Gastroesophageal sphincter (tissue), 4 donors: ENCODE data around the gene ZNF500. TPM values are rescaled to one million over a fixed set of nuclear protein-coding genes. Genes with fewer than 3 reads are reported as not detected.

Experiments
- ATAC-seq: fragments of 150-250 bp; one replicate; pipeline ENCODE4 v1.9.1; 2016; ENCODE audit warnings: mild to moderate bottlenecking, moderate library complexity
- H3K27ac ChIP-seq, 4 donors: fragments of 200-600 bp; sonication (generic) in 3 of 4; 1 replicate in 3 of 4; 2 replicates in 1 of 4; pipeline ENCODE4 v1.5.1; 2016 to 2019
- H3K27me3 ChIP-seq: fragments of 200-600 bp; sonication (generic); one replicate; pipeline ENCODE4 v1.5.1; 2019
- H3K36me3 ChIP-seq, 2 donors: fragments of 200-600 bp; sonication (generic); one replicate each; pipeline ENCODE4 v1.5.1; 2019; ENCODE audit warnings: control low read depth in 1 of 2
- H3K4me1 ChIP-seq, 3 donors: fragments of 200-600 bp; sonication (generic); 1 replicate in 2 of 3; 2 replicates in 1 of 3; pipeline ENCODE4 v1.5.1; 2016 to 2019; ENCODE audit warnings: control low read depth in 2 of 3
- H3K4me3 ChIP-seq, 2 donors: fragments of 200-600 bp; sonication (generic); one replicate each; pipeline ENCODE4 v1.5.1; 2019; ENCODE audit warnings: mild to moderate bottlenecking in 1 of 2, moderate library complexity in 1 of 2
- H3K9me3 ChIP-seq, 3 donors: fragments of 200-600 bp; sonication (generic); one replicate each; pipeline ENCODE4 v1.5.1; 2017 to 2019; ENCODE audit warnings: control low read depth in 2 of 3
- CTCF ChIP-seq, 4 experiments: fragments of 200-600 bp in 2 of 4; fragments of 450-650 bp in 2 of 4; sonication (generic) in 1 of 4; IDR thresholded peaks; one replicate each; pipeline ENCODE4 v1.5.1; 2017 to 2019; ENCODE audit warnings: antibody characterized with exemption in 4 of 4, mild to moderate bottlenecking in 2 of 4, moderate library complexity in 2 of 4
- EP300 ChIP-seq: sonication (generic); formaldehyde crosslinking; IDR thresholded peaks from one replicate; pipeline ENCODE4 v1.6.1; 2017; ENCODE audit warnings: antibody characterized with exemption, mild to moderate bottlenecking
- POLR2A ChIP-seq, 2 donors: fragments of 450-650 bp; IDR thresholded peaks; one replicate each; pipeline ENCODE4 v1.6.1; 2017; ENCODE audit warnings: antibody characterized with exemption in 2 of 2, mild to moderate bottlenecking in 2 of 2, moderate library complexity in 1 of 2
- POLR2AphosphoS5 ChIP-seq: sonication (generic); formaldehyde crosslinking; IDR thresholded peaks from one replicate; pipeline ENCODE4 v1.6.1; 2017; ENCODE audit warnings: antibody characterized with exemption
- WGBS, 2 donors: methylation state at CpG; one replicate each; pipeline ENCODE4 v1.1.5; 2018; ENCODE audit warnings: low coverage in 1 of 2; 5-methylcytosine and 5-hydroxymethylcytosine counted together
- total RNA-seq, 4 donors: library from RNA; depleted of rRNA; stranded (reverse); fragments of >200 nt; gene quantifications; one replicate each; pipeline ENCODE4 v1.1.0, GENCODE V29; 2016

Gene ZNF500
- total RNA-seq, 4 donors from 2014 or later = 12.6 to 15.8 (median 13.8) TPM

GRCh38 chr16:4790871-4791270 is 23.9 kb upstream of the ZNF500 start:
- TF ChIP-seq POLR2AphosphoS5 (no peak), EP300 (no peak), CTCF (IDR thresholded peaks at IDR 0.05) (no peak), POLR2A (IDR thresholded peaks at IDR 0.05) (no peak)
- Histone ChIP-seq H3K27ac (no peak overlapping the region), H3K27me3 (peaks cover 8% of the 10 kb centered on the region), H3K4me3 (no peak overlapping the region), H3K9me3 (no peaks in the 10 kb centered on the region), H3K36me3 (peaks cover 0 to 6% of the 10 kb centered on the region in 2 donors), H3K4me1 (no peaks in the 10 kb centered on the region)
- ATAC-seq = no peak
- WGBS, 2 donors = 70% methylated on average over 10 of the region's 10 CpGs; no CpG with 5 or more reads in 1 of the 2 donors

GRCh38 chr16:4790261-4790660 is 23.3 kb upstream of the ZNF500 start:
- no peak for ATAC-seq
- 59 to 100% methylated on average over 3 of the region's 10 CpGs for WGBS, 2 donors
- TF ChIP-seq POLR2A (IDR thresholded peaks at IDR 0.05) (no peak), CTCF (IDR thresholded peaks at IDR 0.05) (no peak), EP300 (no peak), POLR2AphosphoS5 (no peak)
- no peak overlapping the region for H3K27ac ChIP-seq
- H3K4me1 ChIP-seq = no peaks in the 10 kb centered on the region
- H3K27me3 ChIP-seq = peaks cover 8% of the 10 kb centered on the region
- no peaks in the 10 kb centered on the region for H3K9me3 ChIP-seq
- H3K4me3 ChIP-seq = no peak overlapping the region
- H3K36me3 ChIP-seq = no peaks in the 10 kb centered on the region

- Histone ChIP-seq H3K4me3 (no peak overlapping the region), H3K27ac (no peak overlapping the region), H3K27me3 (peaks cover 8% of the 10 kb centered on the region), H3K4me1 (no peaks in the 10 kb centered on the region), H3K36me3 (no peaks in the 10 kb centered on the region), H3K9me3 (no peaks in the 10 kb centered on the region)
- no peak for ATAC-seq
- WGBS, 2 donors = 87 to 94% methylated on average over 6 to 7 of the region's 7 CpGs
- TF ChIP-seq POLR2A (IDR thresholded peaks at IDR 0.05) (no peak), EP300 (no peak), CTCF (IDR thresholded peaks at IDR 0.05) (no peak)
These were observed 21.9 kb upstream of the ZNF500 start for GRCh38 chr16:4788910-4789309.

- Histone ChIP-seq H3K4me1 (no peaks in the 10 kb centered on the region), H3K4me3 (no peak overlapping the region), H3K9me3 (no peaks in the 10 kb centered on the region), H3K27me3 (peaks cover 8% of the 10 kb centered on the region), H3K36me3 (no peaks in the 10 kb centered on the region), H3K27ac (no peak overlapping the region)
- TF ChIP-seq POLR2A (IDR thresholded peaks at IDR 0.05) (no peak), EP300 (no peak), POLR2AphosphoS5 (no peak), CTCF (IDR thresholded peaks at IDR 0.05) (no peak)
- WGBS, 2 donors = 31 to 63% methylated on average over 3 of the region's 9 CpGs
- no peak for ATAC-seq
These were observed 21.5 kb upstream of the ZNF500 start for GRCh38 chr16:4788489-4788889.

- ATAC-seq = no peak
- 18 to 45% methylated on average over 3 to 6 of the region's 14 CpGs for WGBS, 2 donors
- no peaks in the 10 kb centered on the region for H3K36me3 ChIP-seq
These were observed 20.9 kb upstream of the ZNF500 start, which contains the start of gene SEPTIN12 for GRCh38 chr16:4787627-4788482. Gene SEPTIN12 (minus strand): TSS chr16:4788345. CDS start chr16:4787645, 700 bp downstream.

More at GRCh38 chr16:4787627-4788482, 20.9 kb upstream of the ZNF500 start, which contains the start of gene SEPTIN12:
- H3K27me3 ChIP-seq = peaks cover 8% of the 10 kb centered on the region
- H3K4me1 ChIP-seq = no peaks in the 10 kb centered on the region
- no peaks in the 10 kb centered on the region for H3K9me3 ChIP-seq
- TF ChIP-seq CTCF (IDR thresholded peaks at IDR 0.05) = no peak
- TF ChIP-seq POLR2A (IDR thresholded peaks at IDR 0.05) = no peak
- TF ChIP-seq POLR2AphosphoS5 = no peak
- TF ChIP-seq EP300 = no peak
- no peak within 1 kb of the TSS for H3K27ac ChIP-seq
- no peak within 1 kb of the TSS for H3K4me3 ChIP-seq
